NCI-H2171 treated with DMSO at 0.1 percent for 48 hours (cell line): ENCODE measurements around the gene ACOX2.
"Not testable (repeated sequence)": the region's sequence is repeated elsewhere in the genome, so short reads cannot be mapped to it uniquely, and the experiment has no call there.

Experiments
- DNase-seq: peaks from one replicate; lab custom pipeline; 2025; lab: John Stamatoyannopoulos, UW

ACOX2 gene

GRCh38 chr3:58535531-58536500, 1.2 kb downstream of the ACOX2 start:
- DNase-seq, result peak; percentile 36

GRCh38 chr3:58534592-58535494, 2.1 kb downstream of the ACOX2 start:
- no peak for DNase-seq

- peak; percentile 13 for DNase-seq
Measured at GRCh38 chr3:58532794-58533220, 4.2 kb downstream of the ACOX2 start.

- DNase-seq, result no peak
Measured at GRCh38 chr3:58531956-58532355, 5.0 kb downstream of the ACOX2 start.

- no peak for DNase-seq
Measured at GRCh38 chr3:58531555-58531954, 5.4 kb downstream of the ACOX2 start.

GRCh38 chr3:58530354-58530865, 6.6 kb downstream of the ACOX2 start:
- no peak for DNase-seq

- no peak for DNase-seq
Measured at GRCh38 chr3:58529516-58530353, 7.3 kb downstream of the ACOX2 start.

GRCh38 chr3:58528629-58529028, 8.4 kb downstream of the ACOX2 start:
- DNase-seq, result no peak

GRCh38 chr3:58527440-58527839, 9.6 kb downstream of the ACOX2 start:
- DNase-seq, result not testable (repeated sequence)

GRCh38 chr3:58526515-58526957, 10.5 kb downstream of the ACOX2 start:
- no peak for DNase-seq

- no peak for DNase-seq
Measured at GRCh38 chr3:58524326-58524888, 12.6 kb downstream of the ACOX2 start.

GRCh38 chr3:58522759-58523425, 14.1 kb downstream of the ACOX2 start:
- DNase-seq, result no peak

GRCh38 chr3:58521917-58522631, 14.9 kb downstream of the ACOX2 start:
- no peak for DNase-seq

- no peak for DNase-seq
Measured at GRCh38 chr3:58521336-58521670, 15.7 kb downstream of the ACOX2 start.

- no peak for DNase-seq
Measured at GRCh38 chr3:58520403-58521335, 16.3 kb downstream of the ACOX2 start.

GRCh38 chr3:58519668-58520402, 17.2 kb downstream of the ACOX2 start:
- DNase-seq, result no peak

GRCh38 chr3:58518291-58518789, 18.6 kb downstream of the ACOX2 start:
- peak; percentile 47 for DNase-seq

GRCh38 chr3:58514405-58514804, 22.6 kb downstream of the ACOX2 start:
- DNase-seq, result peak; percentile 5
